ENCODE results near the gene CRTAP.
"Not testable (repeated sequence)": the region's sequence is repeated elsewhere in the genome, so short reads cannot be mapped to it uniquely, and the experiment has no call there.

The CRTAP gene

DNA sequence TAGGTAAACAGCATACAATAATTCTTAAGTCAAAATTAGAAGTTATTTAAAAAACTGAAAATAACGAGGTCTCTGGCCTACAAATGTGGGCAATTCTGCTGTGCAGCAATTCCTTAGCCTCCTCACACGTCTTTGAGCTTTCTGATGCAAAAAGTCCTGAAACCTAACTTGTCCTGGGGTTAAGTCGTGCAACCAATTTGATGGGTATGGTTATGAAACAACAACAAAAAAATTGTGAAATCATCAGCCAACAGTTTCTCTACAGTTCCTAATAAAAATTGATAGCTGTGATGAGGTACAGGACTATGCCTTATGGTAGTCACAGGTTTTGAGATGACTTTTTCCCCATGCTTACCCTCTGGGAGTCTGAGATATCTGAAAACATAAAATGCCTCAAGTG, 10.3 kb upstream of the CRTAP start:
- Histone ChIP-seq H3K4me1 (ENCODE audit: insufficient read depth, low read length, poor library complexity, severe bottlenecking) (no peaks in the 10 kb centered on the region), H2AFZ (ENCODE audit: low read length) (no peak overlapping the region), H3K9me2 (replicated peaks; ENCODE audit: low read depth, low read length) (no peaks in the 10 kb centered on the region), H3K4me3 (ENCODE audit: low read length, poor library complexity, severe bottlenecking) (no peak overlapping the region), H3K36me3 (ENCODE audit: insufficient read depth, low read length) (no peaks in the 10 kb centered on the region), H3K79me2 (ENCODE audit: insufficient read depth, low read length) (no peaks in the 10 kb centered on the region), H3K9ac (ENCODE audit: low read depth, low read length, poor library complexity, severe bottlenecking) (no peak overlapping the region), H3K9me3 (ENCODE audit: insufficient read depth, low read depth, low read length) (no peaks in the 10 kb centered on the region), H3F3A (ENCODE audit: low read depth) (no peaks in the 10 kb centered on the region; the same call in 1 of the 2 replicates), H4K20me1 (ENCODE audit: insufficient read depth, low read length, poor library complexity, severe bottlenecking) (no peaks in the 10 kb centered on the region), H3K27me3 (ENCODE audit: insufficient read depth, low read length, poor library complexity, severe bottlenecking) (no peaks in the 10 kb centered on the region), H3K4me2 (ENCODE audit: low read depth, low read length, poor library complexity, severe bottlenecking) (no peak overlapping the region)
- TF ChIP-seq, protein P1, sequence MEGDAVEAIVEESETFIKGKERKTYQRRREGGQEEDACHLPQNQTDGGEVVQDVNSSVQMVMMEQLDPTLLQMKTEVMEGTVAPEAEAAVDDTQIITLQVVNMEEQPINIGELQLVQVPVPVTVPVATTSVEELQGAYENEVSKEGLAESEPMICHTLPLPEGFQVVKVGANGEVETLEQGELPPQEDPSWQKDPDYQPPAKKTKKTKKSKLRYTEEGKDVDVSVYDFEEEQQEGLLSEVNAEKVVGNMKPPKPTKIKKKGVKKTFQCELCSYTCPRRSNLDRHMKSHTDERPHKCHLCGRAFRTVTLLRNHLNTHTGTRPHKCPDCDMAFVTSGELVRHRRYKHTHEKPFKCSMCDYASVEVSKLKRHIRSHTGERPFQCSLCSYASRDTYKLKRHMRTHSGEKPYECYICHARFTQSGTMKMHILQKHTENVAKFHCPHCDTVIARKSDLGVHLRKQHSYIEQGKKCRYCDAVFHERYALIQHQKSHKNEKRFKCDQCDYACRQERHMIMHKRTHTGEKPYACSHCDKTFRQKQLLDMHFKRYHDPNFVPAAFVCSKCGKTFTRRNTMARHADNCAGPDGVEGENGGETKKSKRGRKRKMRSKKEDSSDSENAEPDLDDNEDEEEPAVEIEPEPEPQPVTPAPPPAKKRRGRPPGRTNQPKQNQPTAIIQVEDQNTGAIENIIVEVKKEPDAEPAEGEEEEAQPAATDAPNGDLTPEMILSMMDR (conservative IDR thresholded peaks at IDR 0.05; ENCODE audit: low read length), result no peak
- no peak for TF ChIP-seq EZH2phosphoT487 (IDR thresholded peaks at IDR 0.05; ENCODE audit: borderline replicate concordance)

DNA sequence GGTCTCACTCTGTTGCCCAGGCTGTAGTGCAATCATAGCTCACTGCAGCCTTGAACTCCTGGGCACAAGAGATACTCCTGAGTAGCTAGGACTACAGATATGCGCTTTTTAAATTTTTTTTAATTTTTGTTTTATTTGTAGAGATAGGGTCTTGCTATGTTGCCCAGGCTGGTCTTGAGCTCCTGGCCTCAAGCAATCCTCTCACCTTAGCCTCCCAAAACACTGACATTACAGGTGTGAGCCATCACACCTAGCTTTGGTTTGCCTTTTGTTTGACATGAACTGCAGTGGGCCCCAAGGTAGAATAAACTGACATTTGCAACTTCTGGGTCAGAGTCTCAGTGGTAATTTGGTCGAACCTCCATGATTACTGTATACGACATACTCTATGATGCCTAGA, 9.0 kb upstream of the CRTAP start:
- H3F3A ChIP-seq (ENCODE audit: low read depth), result no peaks in the 10 kb centered on the region
- TF ChIP-seq EZH2phosphoT487 (IDR thresholded peaks at IDR 0.05; ENCODE audit: borderline replicate concordance), result no peak
- TF ChIP-seq, protein P1 (conservative IDR thresholded peaks at IDR 0.05; ENCODE audit: low read length), result no peak

DNA sequence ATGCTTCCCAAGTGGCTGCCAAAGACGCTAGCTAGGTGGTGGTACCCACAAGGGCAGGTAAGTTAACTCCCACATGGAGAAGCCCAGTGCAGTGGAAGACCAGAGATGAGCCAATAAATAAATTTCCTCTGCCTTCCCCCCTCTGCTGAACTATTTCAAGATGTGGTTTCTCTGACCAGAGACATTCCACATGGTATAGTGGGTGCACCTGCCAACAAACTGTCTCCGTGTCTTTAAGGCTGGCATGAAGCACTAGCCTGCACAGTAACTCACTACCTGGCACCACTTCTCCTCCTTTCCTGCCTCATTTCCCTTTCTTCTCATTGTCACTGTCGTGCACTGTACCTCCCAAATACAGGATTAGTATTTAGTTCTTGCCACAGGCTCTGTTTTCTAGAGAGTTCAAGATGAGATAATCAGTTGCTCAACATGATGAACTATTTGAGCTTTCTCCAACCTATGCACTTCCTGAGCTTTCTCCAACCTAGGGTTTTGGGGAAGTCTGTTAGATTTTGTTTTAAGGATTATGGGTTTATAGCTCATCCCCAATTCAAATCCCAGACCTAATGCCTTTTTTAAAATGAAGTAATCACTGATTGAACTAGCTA, 8.4 kb upstream of the CRTAP start:
- Histone ChIP-seq H3K4me3 (ENCODE audit: low read length, poor library complexity, severe bottlenecking) (no peak overlapping the region), H2AFZ (ENCODE audit: low read length) (no peak overlapping the region), H3K9me2 (replicated peaks; ENCODE audit: low read depth, low read length) (no peaks in the 10 kb centered on the region), H3F3A (ENCODE audit: low read depth) (no peaks in the 10 kb centered on the region), H3K4me2 (ENCODE audit: low read depth, low read length, poor library complexity, severe bottlenecking) (no peak overlapping the region), H3K79me2 (ENCODE audit: insufficient read depth, low read length) (no peaks in the 10 kb centered on the region), H3K9me3 (ENCODE audit: insufficient read depth, low read depth, low read length) (no peaks in the 10 kb centered on the region), H3K4me1 (ENCODE audit: insufficient read depth, low read length, poor library complexity, severe bottlenecking) (no peaks in the 10 kb centered on the region), H3K9ac (ENCODE audit: low read depth, low read length, poor library complexity, severe bottlenecking) (no peak overlapping the region), H3K27me3 (ENCODE audit: insufficient read depth, low read length, poor library complexity, severe bottlenecking) (no peaks in the 10 kb centered on the region), H4K20me1 (ENCODE audit: insufficient read depth, low read length, poor library complexity, severe bottlenecking) (no peaks in the 10 kb centered on the region), H3K36me3 (ENCODE audit: insufficient read depth, low read length) (no peaks in the 10 kb centered on the region)
- TF ChIP-seq, protein P1 (conservative IDR thresholded peaks at IDR 0.05; ENCODE audit: low read length), result no peak
- TF ChIP-seq EZH2phosphoT487 (IDR thresholded peaks at IDR 0.05; ENCODE audit: borderline replicate concordance), result no peak

More for the DNA sequence above, 9.0 kb upstream of the CRTAP start:
- Histone ChIP-seq H3K4me3 (ENCODE audit: low read length, poor library complexity, severe bottlenecking) (no peak overlapping the region), H3K4me2 (ENCODE audit: low read depth, low read length, poor library complexity, severe bottlenecking) (no peak overlapping the region), H3K36me3 (ENCODE audit: insufficient read depth, low read length) (no peaks in the 10 kb centered on the region), H3K9ac (ENCODE audit: low read depth, low read length, poor library complexity, severe bottlenecking) (no peak overlapping the region), H3K9me2 (replicated peaks; ENCODE audit: low read depth, low read length) (no peaks in the 10 kb centered on the region), H3K9me3 (ENCODE audit: insufficient read depth, low read depth, low read length) (no peaks in the 10 kb centered on the region), H3K79me2 (ENCODE audit: insufficient read depth, low read length) (no peaks in the 10 kb centered on the region), H4K20me1 (ENCODE audit: insufficient read depth, low read length, poor library complexity, severe bottlenecking) (no peaks in the 10 kb centered on the region), H3K4me1 (ENCODE audit: insufficient read depth, low read length, poor library complexity, severe bottlenecking) (no peaks in the 10 kb centered on the region), H3K27me3 (ENCODE audit: insufficient read depth, low read length, poor library complexity, severe bottlenecking) (no peaks in the 10 kb centered on the region), H2AFZ (ENCODE audit: low read length) (no peak overlapping the region)

DNA sequence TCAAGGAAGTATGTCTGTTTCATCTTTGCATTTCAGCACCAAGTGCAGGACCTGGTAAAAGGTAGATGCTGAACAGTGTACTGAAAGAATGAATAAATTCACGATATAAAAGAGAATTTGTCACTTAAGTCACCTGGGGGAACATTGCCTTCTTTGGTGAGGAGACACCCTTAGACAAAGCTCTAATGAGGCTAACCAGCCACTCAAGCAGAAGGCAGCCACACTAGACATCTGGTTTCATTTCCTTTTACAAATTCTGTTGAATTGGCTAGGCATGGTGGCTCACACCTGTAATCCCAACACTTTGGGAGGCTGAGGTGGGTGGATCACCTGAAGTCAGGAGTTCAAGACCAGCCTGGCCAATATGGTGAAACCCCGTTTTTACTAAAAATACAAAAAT, 7.0 kb upstream of the CRTAP start:
- H3F3A ChIP-seq (ENCODE audit: low read depth); H3K9ac ChIP-seq (ENCODE audit: low read depth, low read length, poor library complexity, severe bottlenecking); H3K79me2 ChIP-seq (ENCODE audit: insufficient read depth, low read length); H4K20me1 ChIP-seq (ENCODE audit: insufficient read depth, low read length, poor library complexity, severe bottlenecking); H3K36me3 ChIP-seq (ENCODE audit: insufficient read depth, low read length); H3K4me2 ChIP-seq (ENCODE audit: low read depth, low read length, poor library complexity, severe bottlenecking); H2AFZ ChIP-seq (ENCODE audit: low read length); H3K27me3 ChIP-seq (ENCODE audit: insufficient read depth, low read length, poor library complexity, severe bottlenecking); H3K9me3 ChIP-seq (ENCODE audit: insufficient read depth, low read depth, low read length); H3K4me1 ChIP-seq (ENCODE audit: insufficient read depth, low read length, poor library complexity, severe bottlenecking); H3K9me2 ChIP-seq (replicated peaks; ENCODE audit: low read depth, low read length); H3K4me3 ChIP-seq (ENCODE audit: low read length, poor library complexity, severe bottlenecking): not testable (repeated sequence)
